GM12891 (cell line): ENCODE measurements around the gene ZNF738.

Experiments used
- PAX5 ChIP-seq: IDR thresholded peaks from 2 replicates; pipeline ENCODE4 v1.6.1; 2011; ENCODE audit warnings: low read length, moderate library complexity, mild to moderate bottlenecking; ENCODE audit not compliant: insufficient read depth, severe bottlenecking
- POLR2A ChIP-seq: IDR thresholded peaks from 2 replicates; pipeline ENCODE4 v1.6.1; 2011; ENCODE audit warnings: low read depth, low read length, control low read depth
- POLR2AphosphoS5 ChIP-seq: IDR thresholded peaks from 2 replicates; pipeline ENCODE4 v1.6.1; 2011; ENCODE audit warnings: low read depth, low read length, control low read depth
- SPI1 ChIP-seq: IDR thresholded peaks from 2 replicates; pipeline ENCODE4 v1.6.1; 2011; ENCODE audit warnings: low read depth, low read length, control low read depth

GRCh38 chr19:21314676-21315075, 44.1 kb upstream of the ZNF738 start:
- TF ChIP-seq POLR2AphosphoS5 (no peak), POLR2A (no peak), PAX5 (no peak), SPI1 (no peak)
